Mucosa of rectum (tissue), 2 donors: ENCODE results near the gene SLC7A10.
"Not testable (repeated sequence)": the region's sequence is repeated elsewhere in the genome, so short reads cannot be mapped to it uniquely, and the experiment has no call there.

Experiments used
- H3K27ac ChIP-seq, 2 donors: one replicate each; pipeline ENCODE4 v1.7.0; 2013; ENCODE audit warnings: inconsistent platforms in 2 of 2, low read depth in 2 of 2, low read length in 2 of 2
- H3K27me3 ChIP-seq, 2 donors: one replicate each; pipeline ENCODE4 v1.7.0; 2013; ENCODE audit warnings: low read length in 2 of 2; ENCODE audit not compliant: control insufficient read depth in 2 of 2, insufficient read depth in 2 of 2
- H3K36me3 ChIP-seq, 2 donors: one replicate each; pipeline ENCODE4 v1.7.0; 2013; ENCODE audit warnings: low read length in 2 of 2; ENCODE audit not compliant: control insufficient read depth in 2 of 2, insufficient read depth in 2 of 2
- H3K4me1 ChIP-seq, 2 donors: one replicate each; pipeline ENCODE4 v1.7.0; 2013; ENCODE audit warnings: low read length in 2 of 2, mild to moderate bottlenecking in 1 of 2; ENCODE audit not compliant: control insufficient read depth in 2 of 2, insufficient read depth in 2 of 2
- H3K4me3 ChIP-seq, 2 donors: one replicate each; pipeline ENCODE4 v1.7.0; 2013; ENCODE audit warnings: low read length in 2 of 2
- H3K9ac ChIP-seq, 2 donors: one replicate each; pipeline ENCODE4 v1.7.0; 2013; ENCODE audit warnings: low read length in 2 of 2, low read depth in 1 of 2, mild to moderate bottlenecking in 1 of 2
- H3K9me3 ChIP-seq, 2 donors: one replicate each; pipeline ENCODE4 v1.7.0; 2013; ENCODE audit warnings: low read length in 2 of 2; ENCODE audit not compliant: control insufficient read depth in 2 of 2
- donor health status: healthy.
- donor health status: Normal muscosa, but diverticular disease.

Gene SLC7A10

GRCh38 chr19:33219261-33219815 is 6.3 kb downstream of the SLC7A10 start:
- H3K4me1 ChIP-seq = no peaks in the 10 kb centered on the region
- H3K36me3 ChIP-seq = no peaks in the 10 kb centered on the region
- no peak overlapping the region for H3K27ac ChIP-seq
- H3K4me3 ChIP-seq = no peak overlapping the region
- H3K27me3 ChIP-seq = peaks cover 8 to 10% of the 10 kb centered on the region in 2 donors
- no peak overlapping the region for H3K9ac ChIP-seq
- no peaks in the 10 kb centered on the region for H3K9me3 ChIP-seq

GRCh38 chr19:33217881-33218280 is 7.8 kb downstream of the SLC7A10 start:
- H3K4me1 ChIP-seq = no peaks in the 10 kb centered on the region
- no peaks in the 10 kb centered on the region for H3K9me3 ChIP-seq
- no peak overlapping the region for H3K4me3 ChIP-seq
- no peak overlapping the region for H3K27ac ChIP-seq
- H3K27me3 ChIP-seq = peaks cover 3 to 5% of the 10 kb centered on the region in 2 donors
- H3K36me3 ChIP-seq = no peaks in the 10 kb centered on the region
- no peak overlapping the region for H3K9ac ChIP-seq

GRCh38 chr19:33216198-33216830 is 9.3 kb downstream of the SLC7A10 start:
- Histone ChIP-seq H3K9ac (no peak overlapping the region), H3K27me3 (peaks cover 0 to 5% of the 10 kb centered on the region in 2 donors), H3K36me3 (no peaks in the 10 kb centered on the region), H3K4me3 (no peak overlapping the region), H3K27ac (no peak overlapping the region), H3K9me3 (no peaks in the 10 kb centered on the region), H3K4me1 (no peaks in the 10 kb centered on the region)

- H3K4me1 ChIP-seq = no peaks in the 10 kb centered on the region
- H3K36me3 ChIP-seq = no peaks in the 10 kb centered on the region
- no peaks in the 10 kb centered on the region for H3K9me3 ChIP-seq
- no peaks in the 10 kb centered on the region for H3K27me3 ChIP-seq
- no peak overlapping the region for H3K27ac ChIP-seq
- H3K4me3 ChIP-seq = no peak overlapping the region
- no peak overlapping the region for H3K9ac ChIP-seq
Observed at GRCh38 chr19:33215438-33216197, 10.0 kb downstream of the SLC7A10 start.

- H3K9ac ChIP-seq = no peak overlapping the region
- no peak overlapping the region for H3K27ac ChIP-seq
- no peaks in the 10 kb centered on the region for H3K36me3 ChIP-seq
- no peak overlapping the region for H3K4me3 ChIP-seq
- no peaks in the 10 kb centered on the region for H3K9me3 ChIP-seq
- H3K27me3 ChIP-seq = no peaks in the 10 kb centered on the region
- H3K4me1 ChIP-seq = no peaks in the 10 kb centered on the region
Observed at GRCh38 chr19:33214596-33214995, 11.1 kb downstream of the SLC7A10 start.

- H3K27ac ChIP-seq = no peak overlapping the region
- no peak overlapping the region for H3K9ac ChIP-seq
- no peaks in the 10 kb centered on the region for H3K4me1 ChIP-seq
- no peaks in the 10 kb centered on the region for H3K9me3 ChIP-seq
- H3K4me3 ChIP-seq = no peak overlapping the region
- H3K36me3 ChIP-seq = no peaks in the 10 kb centered on the region
- H3K27me3 ChIP-seq = no peaks in the 10 kb centered on the region
Observed at GRCh38 chr19:33212436-33213172, 13.0 kb downstream of the SLC7A10 start.

GRCh38 chr19:33211794-33212435 is 13.7 kb downstream of the SLC7A10 start:
- no peaks in the 10 kb centered on the region for H3K4me1 ChIP-seq
- no peak overlapping the region for H3K27ac ChIP-seq
- H3K36me3 ChIP-seq = no peaks in the 10 kb centered on the region
- no peaks in the 10 kb centered on the region for H3K9me3 ChIP-seq
- H3K27me3 ChIP-seq = no peaks in the 10 kb centered on the region
- H3K4me3 ChIP-seq = no peak overlapping the region
- no peak overlapping the region for H3K9ac ChIP-seq

- Histone ChIP-seq H3K4me3 (no peak overlapping the region), H3K27ac (no peak overlapping the region), H3K36me3 (no peaks in the 10 kb centered on the region), H3K9me3 (no peaks in the 10 kb centered on the region), H3K9ac (no peak overlapping the region), H3K4me1 (no peaks in the 10 kb centered on the region), H3K27me3 (no peaks in the 10 kb centered on the region)
Observed at GRCh38 chr19:33210266-33210940, 15.2 kb downstream of the SLC7A10 start.

GRCh38 chr19:33209850-33210230 is 15.8 kb downstream of the SLC7A10 start:
- H3K9me3 ChIP-seq, H3K4me1 ChIP-seq, H3K36me3 ChIP-seq, H3K9ac ChIP-seq, H3K4me3 ChIP-seq, H3K27me3 ChIP-seq, H3K27ac ChIP-seq: not testable (repeated sequence)
